HEK293 (cell line): ENCODE results near the gene ZSCAN22.

Experiments
- BCL11B ChIP-seq: fragments of 450-650 bp; formaldehyde crosslinking; IDR thresholded peaks from 2 replicates; pipeline ENCODE4 v1.5.1; 2016; ENCODE audit warnings: low read depth, missing biosample characterization, missing genetic modification characterization
- CTCF ChIP-seq: fragments of 450-650 bp; formaldehyde crosslinking; IDR thresholded peaks from 2 replicates; pipeline ENCODE4 v1.5.1; 2016; ENCODE audit warnings: missing biosample characterization, missing genetic modification characterization
- ZNF133 ChIP-seq: fragments of 450-650 bp; formaldehyde crosslinking; IDR thresholded peaks from 2 replicates; pipeline ENCODE4 v1.5.1; 2016; ENCODE audit warnings: missing biosample characterization, missing genetic modification characterization
- ZNF169 ChIP-seq: fragments of 450-650 bp; formaldehyde crosslinking; IDR thresholded peaks from 2 replicates; pipeline ENCODE4 v1.5.1; 2016; ENCODE audit warnings: missing biosample characterization, missing genetic modification characterization
- ZNF580 ChIP-seq: fragments of 450-650 bp; formaldehyde crosslinking; IDR thresholded peaks from 2 replicates; pipeline ENCODE4 v1.5.1; 2016; ENCODE audit warnings: missing biosample characterization, missing genetic modification characterization
- ZNF660 ChIP-seq: fragments of 450-650 bp; IDR thresholded peaks from 2 replicates; pipeline ENCODE4 v1.5.1; 2018; ENCODE audit warnings: missing biosample characterization, mild to moderate bottlenecking, missing genetic modification characterization
- ZNF768 ChIP-seq: fragments of 450-650 bp; formaldehyde crosslinking; IDR thresholded peaks from 2 replicates; pipeline ENCODE4 v1.5.1; 2018; ENCODE audit warnings: missing biosample characterization, mild to moderate bottlenecking, missing genetic modification characterization
- ZNF792 ChIP-seq: fragments of 450-650 bp; formaldehyde crosslinking; IDR thresholded peaks from 2 replicates; pipeline ENCODE4 v1.5.1; 2016; ENCODE audit warnings: missing biosample characterization, missing genetic modification characterization
- TF ChIP-seq, protein P1 (sequence below): fragments of 450-650 bp; formaldehyde crosslinking; IDR thresholded peaks from 2 replicates; pipeline ENCODE4 v1.5.1; 2017; ENCODE audit warnings: missing biosample characterization, missing genetic modification characterization
- TF ChIP-seq, protein P2 (sequence below): fragments of 450-650 bp; formaldehyde crosslinking; conservative IDR thresholded peaks from 2 replicates; pipeline ENCODE4 v1.5.1; 2016; ENCODE audit warnings: low read depth, missing biosample characterization, missing genetic modification characterization

DNA sequence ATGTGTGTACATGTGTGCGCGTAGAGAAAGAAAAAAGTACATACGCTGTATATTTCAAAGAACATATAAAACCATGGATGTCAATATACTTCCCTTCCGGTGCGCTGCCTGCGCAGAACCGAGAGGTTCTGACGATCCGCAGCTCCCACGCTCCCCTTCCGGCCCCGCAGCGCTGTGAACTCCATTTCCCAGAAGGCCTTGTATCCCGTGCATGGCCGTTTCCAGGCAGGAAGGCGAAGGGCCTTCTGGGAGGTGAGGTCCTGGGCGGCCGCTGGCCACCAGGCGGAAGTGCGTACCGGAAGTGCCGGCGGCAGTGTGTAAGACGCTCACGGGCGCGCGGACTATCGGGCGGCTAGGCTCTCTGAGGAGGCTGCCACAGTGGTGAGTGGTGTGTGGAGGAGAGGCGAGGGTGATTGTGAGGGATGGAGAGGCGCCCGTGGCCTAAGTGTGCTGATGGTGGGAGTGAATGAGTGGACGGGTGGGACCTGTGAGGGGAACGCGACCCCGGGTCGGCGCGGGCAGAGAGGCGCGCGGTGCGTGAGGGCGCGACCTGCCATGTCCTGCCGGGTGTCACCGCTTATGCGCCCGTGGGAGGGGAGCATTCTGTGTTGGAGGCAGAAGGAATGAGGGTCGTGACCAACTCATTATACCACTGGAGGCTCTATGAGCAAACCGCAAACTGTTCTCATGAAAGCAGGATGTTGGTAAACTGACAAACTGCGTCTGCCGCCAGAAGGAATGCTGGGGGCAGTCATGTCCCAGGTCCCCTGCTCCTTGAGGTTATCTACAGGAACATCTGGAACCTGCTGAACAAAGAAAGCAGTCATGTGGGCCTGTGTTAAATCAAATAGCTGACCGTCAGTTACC is 21.5 kb upstream of the ZSCAN22 start, which contains the start of gene ERVK3-1:
- TF ChIP-seq ZNF660 (tag by site-specific recombination) (peak; percentile 6; the same call in 1 of the 2 replicates), ZNF169 (no peak), ZNF133 (tag by site-specific recombination) (peak; percentile 64; the same call in 1 of the 2 replicates), ZNF792 (tag by site-specific recombination) (peak; percentile 83; the same call in 1 of the 2 replicates), BCL11B (tag by site-specific recombination) (peak; percentile 73; the same call in 1 of the 2 replicates), CTCF (tag by site-specific recombination) (peak; percentile 84; the same call in 1 of the 2 replicates), ZNF768 (tag by site-specific recombination) (no peak; the same call in 1 of the 2 replicates), ZNF580 (tag by site-specific recombination) (peak; percentile 89)
- TF ChIP-seq, protein P1, sequence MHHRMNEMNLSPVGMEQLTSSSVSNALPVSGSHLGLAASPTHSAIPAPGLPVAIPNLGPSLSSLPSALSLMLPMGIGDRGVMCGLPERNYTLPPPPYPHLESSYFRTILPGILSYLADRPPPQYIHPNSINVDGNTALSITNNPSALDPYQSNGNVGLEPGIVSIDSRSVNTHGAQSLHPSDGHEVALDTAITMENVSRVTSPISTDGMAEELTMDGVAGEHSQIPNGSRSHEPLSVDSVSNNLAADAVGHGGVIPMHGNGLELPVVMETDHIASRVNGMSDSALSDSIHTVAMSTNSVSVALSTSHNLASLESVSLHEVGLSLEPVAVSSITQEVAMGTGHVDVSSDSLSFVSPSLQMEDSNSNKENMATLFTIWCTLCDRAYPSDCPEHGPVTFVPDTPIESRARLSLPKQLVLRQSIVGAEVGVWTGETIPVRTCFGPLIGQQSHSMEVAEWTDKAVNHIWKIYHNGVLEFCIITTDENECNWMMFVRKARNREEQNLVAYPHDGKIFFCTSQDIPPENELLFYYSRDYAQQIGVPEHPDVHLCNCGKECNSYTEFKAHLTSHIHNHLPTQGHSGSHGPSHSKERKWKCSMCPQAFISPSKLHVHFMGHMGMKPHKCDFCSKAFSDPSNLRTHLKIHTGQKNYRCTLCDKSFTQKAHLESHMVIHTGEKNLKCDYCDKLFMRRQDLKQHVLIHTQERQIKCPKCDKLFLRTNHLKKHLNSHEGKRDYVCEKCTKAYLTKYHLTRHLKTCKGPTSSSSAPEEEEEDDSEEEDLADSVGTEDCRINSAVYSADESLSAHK (tag by site-specific recombination) = no peak; the same call in 1 of the 2 replicates
- TF ChIP-seq, protein P2, sequence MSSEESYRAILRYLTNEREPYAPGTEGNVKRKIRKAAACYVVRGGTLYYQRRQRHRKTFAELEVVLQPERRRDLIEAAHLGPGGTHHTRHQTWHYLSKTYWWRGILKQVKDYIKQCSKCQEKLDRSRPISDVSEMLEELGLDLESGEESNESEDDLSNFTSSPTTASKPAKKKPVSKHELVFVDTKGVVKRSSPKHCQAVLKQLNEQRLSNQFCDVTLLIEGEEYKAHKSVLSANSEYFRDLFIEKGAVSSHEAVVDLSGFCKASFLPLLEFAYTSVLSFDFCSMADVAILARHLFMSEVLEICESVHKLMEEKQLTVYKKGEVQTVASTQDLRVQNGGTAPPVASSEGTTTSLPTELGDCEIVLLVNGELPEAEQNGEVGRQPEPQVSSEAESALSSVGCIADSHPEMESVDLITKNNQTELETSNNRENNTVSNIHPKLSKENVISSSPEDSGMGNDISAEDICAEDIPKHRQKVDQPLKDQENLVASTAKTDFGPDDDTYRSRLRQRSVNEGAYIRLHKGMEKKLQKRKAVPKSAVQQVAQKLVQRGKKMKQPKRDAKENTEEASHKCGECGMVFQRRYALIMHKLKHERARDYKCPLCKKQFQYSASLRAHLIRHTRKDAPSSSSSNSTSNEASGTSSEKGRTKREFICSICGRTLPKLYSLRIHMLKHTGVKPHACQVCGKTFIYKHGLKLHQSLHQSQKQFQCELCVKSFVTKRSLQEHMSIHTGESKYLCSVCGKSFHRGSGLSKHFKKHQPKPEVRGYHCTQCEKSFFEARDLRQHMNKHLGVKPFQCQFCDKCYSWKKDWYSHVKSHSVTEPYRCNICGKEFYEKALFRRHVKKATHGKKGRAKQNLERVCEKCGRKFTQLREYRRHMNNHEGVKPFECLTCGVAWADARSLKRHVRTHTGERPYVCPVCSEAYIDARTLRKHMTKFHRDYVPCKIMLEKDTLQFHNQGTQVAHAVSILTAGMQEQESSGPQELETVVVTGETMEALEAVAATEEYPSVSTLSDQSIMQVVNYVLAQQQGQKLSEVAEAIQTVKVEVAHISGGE (tag by site-specific recombination) = peak; percentile 98
